GM19455 (cell line): ENCODE measurements around the gene TRAPPC3.

Experiments
- ATAC-seq: cut with Tn5 transposase; IDR thresholded peaks from one replicate; pipeline ENCODE4 v1.9.1; 2021; ENCODE audit not compliant: unreplicated experiment

The TRAPPC3 gene

DNA sequence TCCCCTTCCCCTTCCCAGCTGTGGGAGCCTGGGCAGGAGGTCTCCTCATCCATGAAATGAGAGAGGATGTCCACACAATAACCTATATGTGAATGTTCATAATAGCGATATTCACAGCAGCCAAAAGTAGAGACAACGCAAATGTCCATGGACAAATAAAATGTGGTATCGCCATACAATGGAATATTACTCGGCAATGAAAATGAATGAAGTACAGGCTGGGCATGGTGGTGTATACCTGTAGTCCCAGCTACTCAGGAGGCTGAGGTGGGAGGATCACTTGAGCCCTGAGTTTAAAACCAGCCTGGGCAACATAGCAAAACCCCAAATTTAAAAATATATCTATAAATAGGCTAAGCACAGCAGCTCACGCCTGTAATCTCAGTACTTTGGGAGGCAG lies 47.7 kb downstream of the TRAPPC3 start:
- no peak for ATAC-seq

DNA sequence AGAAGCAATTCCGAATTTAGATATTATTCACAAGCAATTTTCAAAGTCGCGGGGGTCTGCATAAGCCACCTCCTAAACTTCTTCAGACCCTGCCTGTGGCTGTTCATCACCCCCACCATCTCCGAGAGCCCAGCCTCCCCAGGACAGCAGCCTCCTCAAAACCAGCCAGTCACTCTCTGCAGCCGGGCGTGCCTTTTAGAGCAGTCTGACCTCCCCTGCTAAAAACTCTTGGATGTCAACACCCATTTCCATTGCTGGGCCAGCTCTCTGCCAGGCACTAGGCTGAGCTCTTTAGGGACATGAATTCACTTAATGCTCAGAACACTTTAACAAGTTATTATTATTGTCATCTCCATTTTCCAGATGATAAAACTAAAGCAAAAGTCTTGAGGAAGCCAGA lies 48.9 kb downstream of the TRAPPC3 start:
- no peak for ATAC-seq

DNA sequence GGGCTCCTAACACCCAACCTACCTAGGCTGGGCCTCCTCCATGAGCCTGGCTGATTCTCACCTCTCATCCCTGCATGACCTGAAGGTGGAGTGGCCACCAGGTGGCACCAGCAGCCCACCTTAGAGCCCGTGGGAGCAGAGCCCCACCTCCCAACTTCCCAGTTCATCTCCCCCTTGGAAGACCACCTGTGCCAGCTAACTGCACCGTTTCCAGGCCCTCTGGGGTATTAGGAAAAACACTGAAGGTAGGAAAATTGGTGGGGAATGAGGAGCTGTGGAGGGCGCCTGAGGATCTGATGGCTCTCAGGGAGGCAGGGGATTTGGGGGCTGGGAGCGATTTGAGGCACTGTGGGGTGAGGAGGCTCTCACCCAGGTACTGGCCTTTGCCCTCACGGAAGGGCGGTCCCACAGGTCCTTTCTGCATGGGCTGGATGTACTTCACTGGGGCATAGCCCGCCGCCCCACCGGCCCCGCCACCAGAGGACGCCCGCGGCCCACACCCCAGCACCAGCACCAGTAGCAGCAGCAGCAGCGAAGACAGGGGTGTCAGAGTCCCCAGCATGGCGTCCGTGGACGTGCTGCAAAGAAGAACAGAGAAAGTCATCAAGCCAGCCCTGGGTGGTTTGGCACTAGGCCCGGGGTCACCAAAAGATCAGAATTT lies 49.5 kb downstream of the TRAPPC3 start:
- ATAC-seq: no peak

DNA sequence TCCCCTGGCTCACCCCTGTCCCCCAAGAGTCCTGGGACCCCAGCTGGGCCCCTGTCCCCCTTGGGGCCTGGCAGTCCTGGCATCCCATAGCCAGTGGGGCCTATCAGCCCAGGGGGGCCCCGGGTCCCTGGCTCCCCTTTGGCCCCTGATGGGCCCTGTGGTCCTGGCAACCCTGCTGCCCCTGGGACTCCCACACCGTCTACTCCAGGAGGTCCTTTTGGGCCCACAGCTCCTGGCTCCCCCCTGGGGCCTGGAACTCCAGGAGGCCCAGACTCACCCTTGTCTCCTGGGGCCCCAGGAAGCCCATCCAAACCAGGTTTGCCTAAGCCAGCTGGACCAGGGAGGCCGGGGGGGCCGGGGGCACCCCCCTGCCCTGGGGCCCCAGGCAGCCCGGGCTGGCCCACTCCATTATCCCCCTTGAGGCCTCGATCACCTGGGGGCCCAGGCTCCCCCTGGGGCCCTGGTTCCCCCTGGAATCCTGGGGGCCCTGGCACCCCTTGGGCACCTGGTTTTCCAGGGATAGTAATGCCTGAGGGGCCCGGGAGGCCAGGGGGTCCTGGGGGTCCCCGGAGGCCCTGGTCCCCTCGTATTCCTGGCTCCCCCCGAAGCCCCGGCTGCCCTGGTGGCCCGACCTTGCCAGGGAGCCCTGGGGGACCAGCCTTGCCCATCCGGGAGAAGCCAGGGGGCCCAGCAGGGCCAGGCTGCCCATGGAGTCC lies 50.5 kb downstream of the TRAPPC3 start:
- ATAC-seq: no peak

DNA sequence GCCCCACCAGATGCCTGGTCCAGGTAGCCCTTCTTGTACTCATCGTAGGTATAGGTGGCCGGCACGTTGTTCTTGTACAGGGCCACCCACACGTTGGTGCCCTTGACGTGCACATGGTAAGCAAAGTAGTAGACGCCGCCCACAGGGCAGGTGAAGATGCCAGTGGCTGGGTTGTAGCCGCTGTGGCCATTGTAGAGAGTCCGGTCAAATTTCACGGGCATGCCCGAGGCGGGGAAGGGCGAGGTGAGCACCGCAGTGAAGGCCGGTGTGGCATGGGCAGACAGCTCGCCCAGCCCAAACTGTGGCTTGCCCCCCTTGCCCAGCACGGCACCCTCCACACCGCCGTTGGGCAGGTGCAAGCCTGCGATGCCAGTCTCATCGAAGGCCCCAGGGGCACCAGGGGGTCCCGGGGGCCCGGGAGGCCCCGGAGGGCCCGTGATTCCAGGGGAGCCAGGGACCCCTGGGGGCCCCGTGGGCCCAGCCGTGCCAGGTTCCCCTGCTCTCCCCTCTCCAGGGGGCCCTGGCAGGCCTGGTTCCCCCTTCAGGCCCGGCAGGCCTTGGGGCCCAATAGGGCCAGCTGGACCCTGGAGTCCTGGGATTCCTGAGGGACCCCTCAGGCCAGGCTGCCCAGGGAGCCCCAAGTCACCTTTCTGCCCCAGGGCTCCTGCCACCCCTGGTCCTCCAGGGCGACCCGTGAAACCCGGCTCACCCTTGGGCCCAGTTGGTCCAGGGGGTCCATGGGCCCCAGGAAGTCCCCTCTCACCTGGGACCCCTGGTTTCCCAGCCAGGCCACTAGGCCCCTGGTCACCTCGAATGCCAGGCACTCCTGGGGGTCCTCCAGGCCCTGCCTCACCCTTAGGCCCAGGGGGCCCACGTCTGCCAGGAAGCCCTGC lies 51.3 kb downstream of the TRAPPC3 start:
- no peak for ATAC-seq

DNA sequence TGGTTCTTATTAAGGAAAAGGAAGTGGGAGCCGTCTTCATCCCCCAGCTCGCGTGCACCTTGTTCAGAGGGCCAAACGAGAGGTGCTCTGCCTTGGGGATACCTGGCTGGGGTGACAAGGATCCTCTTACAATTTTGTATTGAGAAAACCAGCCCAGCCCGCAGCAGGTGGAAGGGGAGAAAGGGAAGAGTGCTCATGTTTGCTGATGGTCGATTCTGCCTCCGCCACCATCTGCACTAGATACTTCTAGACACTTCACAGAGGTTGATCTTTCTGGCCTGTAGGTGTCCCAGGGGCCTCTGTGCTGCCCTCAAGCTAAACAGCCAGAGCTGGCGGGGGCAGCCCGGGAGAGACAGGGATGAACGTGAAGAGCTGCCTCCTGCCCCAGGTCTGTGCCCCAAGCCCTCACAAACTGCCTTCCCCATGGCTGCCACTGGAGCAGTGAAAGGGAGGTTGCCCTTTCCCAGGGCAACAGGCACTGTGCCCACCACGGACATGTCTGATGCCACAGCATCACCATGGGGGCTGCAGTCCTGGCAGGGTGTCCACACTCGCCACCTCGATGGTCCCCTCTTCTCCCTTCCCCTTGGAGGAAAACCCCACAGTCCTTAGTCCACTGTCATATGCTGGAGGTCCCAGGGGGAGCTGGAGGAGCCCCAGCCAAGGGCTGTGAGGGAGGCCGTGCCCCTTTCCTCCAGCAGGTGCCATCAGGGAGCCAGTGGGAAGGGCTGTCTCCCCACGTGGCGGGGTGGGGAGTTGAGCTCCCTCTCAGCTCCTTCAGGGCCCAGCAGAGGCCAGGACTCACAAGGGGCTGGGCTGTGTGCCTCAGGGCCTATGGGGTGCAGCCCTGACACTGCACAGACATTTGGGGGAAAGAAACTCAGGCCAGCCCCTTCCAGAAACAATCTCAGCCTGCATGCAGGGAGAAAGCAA lies 52.5 kb downstream of the TRAPPC3 start:
- no peak for ATAC-seq

DNA sequence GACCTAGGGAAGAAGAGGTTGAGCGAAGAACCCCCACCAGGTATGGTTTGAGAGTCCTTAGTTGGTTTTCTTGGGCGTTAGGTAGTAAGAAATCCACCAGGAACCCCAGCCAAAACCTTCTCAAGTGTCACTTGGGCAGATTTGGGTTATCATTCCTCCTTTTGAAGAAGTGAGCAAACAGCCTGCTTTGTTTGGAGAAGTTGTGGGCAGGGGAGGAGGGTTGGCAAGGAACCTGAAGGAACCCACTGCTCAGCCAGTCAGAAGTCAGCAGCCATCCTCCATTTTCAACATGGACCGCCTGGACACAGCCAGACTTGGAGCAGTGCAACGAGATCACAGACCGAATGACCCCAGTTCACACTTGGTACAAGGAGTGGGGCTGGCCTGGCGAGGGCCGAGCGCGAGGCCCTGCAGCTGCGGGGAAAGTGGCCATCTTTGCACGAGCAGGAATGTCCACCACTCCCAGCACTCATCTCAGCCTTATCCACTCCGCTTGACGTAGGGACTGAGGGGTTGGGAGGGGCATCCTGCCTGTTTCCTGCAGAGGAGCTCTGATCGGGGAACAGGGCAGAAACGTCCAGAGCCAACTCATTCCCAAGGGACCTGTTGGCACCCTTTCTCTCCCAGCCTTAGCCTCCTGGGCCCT lies 53.4 kb downstream of the TRAPPC3 start:
- ATAC-seq: no peak

DNA sequence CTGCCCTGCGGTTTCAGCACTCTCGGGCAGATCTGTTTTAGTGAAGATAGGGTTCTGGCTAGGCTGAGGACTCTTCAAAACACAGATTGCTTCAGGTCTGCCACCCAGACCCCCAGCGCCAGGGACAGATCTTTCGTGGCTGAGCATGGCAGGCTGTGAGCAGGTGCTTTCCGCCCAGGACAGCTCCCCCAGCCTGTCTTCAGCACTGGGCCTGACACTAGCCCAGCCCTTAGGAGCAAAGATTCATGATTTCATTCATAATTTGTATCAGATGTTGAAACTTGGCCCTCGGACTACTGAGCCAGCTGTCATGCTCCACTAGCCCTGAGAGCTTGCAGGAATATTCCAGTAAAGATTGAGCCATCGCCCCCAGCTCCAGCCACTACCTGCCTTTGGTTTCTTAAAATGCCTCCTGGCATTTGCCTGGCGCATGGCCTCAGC lies 54.6 kb downstream of the TRAPPC3 start:
- ATAC-seq: no peak

DNA sequence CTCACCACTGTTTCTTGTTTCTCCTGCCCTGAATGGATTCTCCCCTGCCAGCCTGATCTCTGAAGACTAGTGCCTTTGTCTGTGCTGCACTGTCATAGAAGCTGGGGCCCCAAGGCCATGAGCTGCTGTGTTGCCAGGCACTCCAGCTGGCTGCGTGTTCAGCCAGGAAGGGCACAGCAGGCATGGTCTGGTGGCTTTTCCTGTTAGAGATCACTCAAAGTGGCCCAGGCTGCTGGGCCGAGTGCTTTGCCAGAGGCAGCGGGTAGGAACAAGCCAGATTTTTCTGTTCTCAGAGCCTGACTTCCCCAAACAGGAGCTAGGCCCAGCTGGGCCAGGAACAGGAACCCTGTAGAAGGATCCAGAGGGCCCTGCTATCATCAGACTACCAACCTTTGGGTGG lies 55.4 kb downstream of the TRAPPC3 start:
- ATAC-seq: no peak

DNA sequence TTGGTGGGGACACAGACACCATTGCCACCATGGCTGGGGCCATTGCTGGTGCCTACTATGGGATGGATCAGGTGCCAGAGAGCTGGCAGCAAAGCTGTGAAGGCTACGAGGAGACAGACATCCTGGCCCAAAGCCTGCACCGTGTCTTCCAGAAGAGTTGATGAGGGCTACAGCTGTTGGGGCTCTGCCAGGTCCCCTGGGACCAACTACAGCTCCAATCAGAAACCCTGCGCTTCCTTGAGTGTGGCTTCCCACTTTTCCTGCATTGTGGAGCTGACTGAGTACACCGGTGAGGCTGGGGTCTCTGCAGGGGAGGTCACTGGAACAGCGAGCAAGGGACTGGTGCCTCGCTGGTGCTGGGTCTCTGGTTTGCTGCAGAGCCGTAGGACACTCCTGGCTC lies 56.1 kb downstream of the TRAPPC3 start:
- no peak for ATAC-seq

DNA sequence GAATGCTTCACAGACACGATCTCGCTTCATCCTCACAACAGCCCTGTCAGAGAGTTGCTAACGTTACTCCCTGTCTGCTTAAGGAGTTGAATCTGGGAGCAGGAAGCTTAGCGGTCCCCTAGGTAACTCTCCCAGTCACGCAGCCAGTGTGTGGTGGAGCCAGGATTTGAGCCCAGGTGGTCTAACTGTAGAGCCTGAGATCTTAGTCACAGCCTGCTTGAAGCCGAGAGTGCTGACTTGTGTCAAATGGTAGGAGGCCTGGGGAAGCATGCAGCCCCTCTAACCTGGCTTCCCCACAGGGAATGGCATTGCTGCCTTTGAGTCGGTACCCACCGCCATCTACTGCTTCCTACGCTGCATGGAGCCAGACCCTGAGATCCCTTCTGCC lies 56.5 kb downstream of the TRAPPC3 start:
- no peak for ATAC-seq

DNA sequence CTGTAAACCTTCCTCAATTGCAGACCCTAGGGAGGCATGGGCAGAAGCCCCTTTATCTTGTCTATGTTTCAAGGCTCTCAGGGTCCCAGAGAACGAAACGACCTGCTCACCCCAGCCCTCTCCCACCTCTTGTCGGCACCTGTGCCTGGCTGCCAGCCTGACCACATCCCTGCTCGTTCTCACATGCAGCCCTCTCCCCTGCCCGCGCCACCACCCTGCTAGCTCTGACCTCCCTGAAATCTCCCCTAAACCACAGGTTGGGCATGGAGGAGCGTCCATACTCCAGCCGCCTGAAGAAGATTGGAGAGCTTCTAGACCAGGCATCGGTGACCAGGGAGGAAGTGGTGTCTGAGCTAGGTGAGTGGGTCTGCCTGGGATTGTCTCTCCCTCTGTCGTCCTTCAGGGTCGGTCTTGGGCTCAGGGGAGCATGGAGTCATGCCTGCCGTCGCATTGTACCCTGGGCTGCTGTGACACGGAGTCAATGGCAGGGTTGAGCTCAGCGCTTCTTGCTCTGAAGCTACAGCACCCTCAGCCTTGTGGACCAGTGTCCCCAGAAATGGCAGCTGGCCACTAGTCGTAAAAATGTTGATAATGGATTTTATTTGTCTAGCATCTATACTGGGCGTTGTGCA lies 57.0 kb downstream of the TRAPPC3 start:
- ATAC-seq: no peak

DNA sequence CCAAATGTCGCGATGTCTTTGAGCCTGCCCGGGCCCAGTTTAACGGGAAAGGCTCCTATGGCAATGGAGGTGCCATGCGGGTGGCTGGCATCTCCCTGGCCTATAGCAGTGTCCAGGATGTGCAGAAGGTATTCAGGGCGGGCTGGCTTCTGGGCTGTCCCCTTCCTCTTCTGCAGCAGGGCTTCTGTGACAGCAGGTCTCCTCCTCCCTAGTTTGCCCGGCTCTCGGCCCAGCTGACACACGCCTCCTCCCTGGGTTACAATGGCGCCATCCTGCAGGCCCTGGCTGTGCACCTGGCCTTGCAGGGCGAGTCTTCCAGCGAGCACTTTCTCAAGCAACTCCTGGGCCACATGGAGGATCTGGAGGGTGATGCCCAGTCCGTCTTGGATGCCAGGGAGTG lies 57.6 kb downstream of the TRAPPC3 start:
- ATAC-seq: no peak

DNA sequence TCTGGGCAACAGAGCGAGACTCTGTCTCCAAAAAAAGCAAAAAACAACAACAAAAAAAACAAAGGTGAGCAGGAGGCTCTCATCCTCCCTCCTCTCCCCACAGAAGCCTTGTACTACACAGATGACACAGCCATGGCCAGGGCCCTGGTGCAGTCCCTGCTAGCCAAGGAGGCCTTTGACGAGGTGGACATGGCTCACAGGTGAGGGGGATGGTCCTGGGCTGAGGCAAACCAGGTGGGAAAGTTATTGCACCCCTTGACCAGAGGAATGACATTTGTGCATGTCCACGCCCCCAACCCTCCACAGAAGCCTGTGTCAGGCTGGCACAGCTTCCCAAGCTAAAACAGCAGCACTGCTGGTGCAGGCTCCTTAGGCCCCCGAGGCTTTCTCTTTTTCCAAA lies 58.1 kb downstream of the TRAPPC3 start:
- no peak for ATAC-seq

DNA sequence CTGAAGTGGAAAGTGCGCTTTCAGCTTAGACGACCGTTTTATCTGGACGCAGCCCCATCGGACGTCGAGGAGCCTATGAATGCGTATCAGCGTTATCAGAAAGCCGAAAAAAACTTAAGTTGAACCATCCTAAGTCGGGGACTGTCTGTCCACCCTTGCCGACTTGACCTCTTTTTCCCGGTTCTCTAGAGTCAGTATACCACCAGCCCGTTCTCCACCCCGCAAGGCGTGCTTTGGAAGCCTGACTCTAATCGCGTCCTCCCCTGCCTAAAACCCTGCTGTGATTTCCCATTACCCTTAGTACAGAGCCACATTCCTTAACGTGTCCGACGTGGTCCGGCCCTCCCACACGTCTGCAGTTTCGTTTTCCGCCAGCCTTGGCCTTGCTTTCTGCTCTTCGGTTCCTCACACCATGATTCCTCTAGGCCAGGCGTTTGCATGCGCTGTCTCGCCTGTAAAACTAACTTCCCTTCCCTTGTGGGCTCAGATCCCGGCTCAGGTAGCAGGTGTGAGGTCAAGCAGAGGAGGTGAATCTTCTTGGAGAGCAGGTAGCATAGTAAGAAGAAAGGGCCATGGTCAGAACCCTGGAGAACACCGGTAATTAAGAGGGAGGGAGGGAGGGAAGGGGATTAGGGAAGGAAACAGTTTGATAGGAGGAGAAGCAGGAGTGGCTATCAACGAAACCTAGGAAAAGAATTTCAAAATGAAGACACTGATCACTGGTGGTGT lies 59.7 kb downstream of the TRAPPC3 start:
- ATAC-seq: no peak

DNA sequence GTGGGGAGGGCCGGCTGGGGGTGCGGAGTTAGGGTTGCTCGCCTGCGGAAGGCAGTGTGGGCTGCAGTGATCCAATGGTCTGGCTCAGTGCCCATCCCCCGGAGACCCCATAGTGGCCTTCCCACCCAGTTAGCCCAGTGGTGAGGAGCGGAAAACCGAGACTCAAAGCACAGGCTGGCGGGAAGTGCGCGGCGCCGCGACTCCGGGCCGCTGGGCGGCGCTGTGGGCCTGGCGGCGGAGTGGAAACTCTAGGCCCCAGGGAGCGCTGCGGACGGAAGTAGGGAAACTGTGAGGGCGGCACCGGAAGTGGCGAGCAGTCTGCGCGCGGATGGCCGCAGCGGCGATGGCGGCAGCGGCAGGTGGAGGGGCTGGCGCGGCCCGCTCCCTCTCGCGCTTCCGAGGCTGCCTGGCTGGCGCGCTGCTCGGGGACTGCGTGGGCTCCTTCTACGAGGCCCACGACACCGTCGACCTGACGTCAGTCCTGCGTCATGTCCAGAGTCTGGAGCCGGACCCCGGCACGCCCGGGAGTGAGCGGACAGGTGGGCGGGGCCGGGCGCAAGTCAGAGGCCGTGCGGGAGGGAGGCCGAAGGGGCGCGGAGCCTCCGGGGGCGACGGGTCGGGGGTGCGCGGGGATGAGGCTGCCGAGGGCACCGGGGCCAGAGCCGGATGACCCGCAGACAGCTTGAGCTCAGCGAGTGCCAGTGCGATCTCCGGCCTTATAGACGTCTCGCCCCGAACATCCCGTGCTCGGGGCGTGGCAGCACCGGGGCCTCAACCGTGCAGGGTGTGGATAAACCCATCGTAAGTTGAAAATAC lies 60.5 kb downstream of the TRAPPC3 start, which contains the start of gene ADPRS:
TSS of gene ADPRS (plus strand) at position 316 of the 816 bp plus-strand sequence. CDS start at position 329, 13 bp downstream.
- ATAC-seq: peak; percentile 75

DNA sequence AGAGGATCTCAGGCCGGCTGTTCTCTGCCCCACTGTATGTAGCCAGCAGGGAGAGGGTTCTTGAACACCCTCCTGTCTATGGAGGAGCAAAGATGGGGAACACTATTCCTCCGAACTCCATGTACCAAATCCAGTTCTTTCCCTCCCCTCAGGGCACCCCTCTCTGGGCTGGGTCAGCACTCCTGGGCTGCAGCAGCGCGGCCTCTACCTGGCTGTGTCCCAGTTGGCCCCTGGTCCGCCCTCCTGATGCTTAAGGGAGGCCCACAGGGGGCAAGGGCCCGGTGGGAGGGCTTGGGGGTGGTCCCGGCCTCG lies 61.1 kb downstream of the TRAPPC3 start:
- no peak for ATAC-seq
